Sigmoid colon (tissue), 7 donors: ENCODE data around the gene REPS2. TPM values are rescaled to one million over a fixed set of nuclear protein-coding genes. Genes with fewer than 3 reads are reported as not detected.

Experiments used
- DNase-seq: peaks from one replicate; pipeline ENCODE4 v3.0.0-alpha.2; 2019
- H3K27ac ChIP-seq, 4 donors: fragments of 200-600 bp; sonication (generic); one replicate each; pipeline ENCODE4 v1.5.1; 2016 to 2019; ENCODE audit warnings: mild to moderate bottlenecking in 1 of 4
- H3K27me3 ChIP-seq, 3 donors: fragments of 200-600 bp; sonication (generic); one replicate each; pipeline ENCODE4 v1.5.1; 2019; ENCODE audit warnings: mild to moderate bottlenecking in 1 of 3
- H3K36me3 ChIP-seq, 4 donors: fragments of 200-600 bp; sonication (generic); one replicate each; pipeline ENCODE4 v1.5.1; 2016 to 2019
- H3K4me1 ChIP-seq, 4 donors: fragments of 200-600 bp; sonication (generic); one replicate each; pipeline ENCODE4 v1.5.1; 2017 to 2019
- H3K4me3 ChIP-seq, 4 donors: fragments of 200-600 bp; sonication (generic); one replicate each; pipeline ENCODE4 v1.5.1; 2017 to 2019; ENCODE audit warnings: mild to moderate bottlenecking in 2 of 4, moderate library complexity in 1 of 4
- H3K9me3 ChIP-seq, 4 donors: fragments of 200-600 bp in 3 of 4; sonication (generic) in 3 of 4; one replicate each; pipeline versions ENCODE4 v1.5.1 to v1.6.1; 2013 to 2019
- EP300 ChIP-seq, 4 donors: sonication (generic); formaldehyde crosslinking; IDR thresholded peaks; one replicate each; pipeline ENCODE4 v1.6.1; 2017; ENCODE audit warnings: antibody characterized with exemption in 4 of 4
- POLR2A ChIP-seq, 2 donors: fragments of 450-650 bp; IDR thresholded peaks; one replicate each; pipeline ENCODE4 v1.6.1; 2016; ENCODE audit warnings: antibody characterized with exemption in 2 of 2, mild to moderate bottlenecking in 2 of 2, moderate library complexity in 2 of 2
- POLR2AphosphoS5 ChIP-seq, 4 donors: sonication (generic); formaldehyde crosslinking; IDR thresholded peaks; one replicate each; pipeline ENCODE4 v1.6.1; 2017; ENCODE audit warnings: antibody characterized with exemption in 4 of 4
- WGBS, 2 donors: extraction: QIAGEN DNeasy Blood & Tissue Kit; methylation state at CpG; one replicate each; pipeline ENCODE4 v1.1.7; 2013; 5-methylcytosine and 5-hydroxymethylcytosine counted together
- intact Hi-C: fragments of 100-400 bp; cut with DNase I; formaldehyde crosslinking; loops from one replicate; pipeline ENCODE4 v1.15.1; 2023
- polyA plus RNA-seq, 3 donors: library from polyadenylated mRNA; stranded (reverse); fragments of 200-250 nt; gene quantifications; one replicate each; pipeline ENCODE4 v1.2.3, GENCODE V29; 2013
- total RNA-seq, 4 donors: library from RNA; depleted of rRNA; stranded (reverse); fragments of >200 nt; gene quantifications; one replicate each; pipeline ENCODE4 v1.1.0, GENCODE V29; 2016
- TF ChIP-seq, protein P1 (sequence below), 4 experiments: fragments of 450-650 bp in 3 of 4; fragments of 200-600 bp in 1 of 4; IDR thresholded peaks; one replicate each; pipeline ENCODE4 v1.5.1; 2016 to 2019; ENCODE audit warnings: antibody characterized with exemption in 4 of 4, mild to moderate bottlenecking in 3 of 4, moderate library complexity in 2 of 4
- donor health status: healthy with polysubstance abuse.
- donor health status: Bipolar disorder and iron deficiency.
- donor health status: healthy.

REPS2 gene
- total and polyA plus RNA-seq, 7 donors: 2.4 to 10.9 (median 6.1) TPM

DNA sequence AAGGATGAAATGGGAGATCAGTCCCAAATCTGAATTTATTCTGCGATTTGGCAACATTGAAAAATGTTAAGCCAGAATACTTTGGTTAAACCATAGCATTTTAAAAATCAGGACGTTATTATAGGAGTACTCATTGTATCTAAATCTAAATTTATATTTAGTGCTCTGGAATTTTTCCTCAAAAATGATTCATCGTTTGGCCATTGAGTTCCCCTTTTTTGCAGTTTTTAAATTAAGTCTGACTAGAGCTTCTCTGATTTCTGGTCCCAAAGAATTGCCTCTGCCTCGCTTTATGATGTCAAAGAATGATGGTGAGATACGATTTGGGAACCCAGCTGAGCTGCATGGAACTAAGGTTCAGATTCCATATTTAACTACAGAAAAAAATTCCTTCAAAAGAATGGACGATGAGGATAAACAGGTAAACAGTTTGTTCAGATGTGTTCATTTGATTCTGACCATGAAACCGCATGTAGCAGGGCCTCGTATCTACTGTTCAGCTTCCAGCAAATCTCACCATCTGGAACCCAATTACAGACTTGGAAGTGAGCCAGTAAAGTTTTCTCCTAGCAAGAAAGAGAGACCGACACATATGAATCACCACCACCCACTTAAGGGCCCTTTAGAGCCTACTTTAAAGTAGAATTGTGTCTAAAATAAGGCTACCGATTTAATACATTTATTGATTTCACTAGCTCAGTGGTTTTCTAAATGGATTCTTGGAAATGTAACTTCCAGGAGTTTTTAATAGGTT, 75.6 kb downstream of the REPS2 start:
- 45 to 62% methylated on average over 10 of the region's 10 CpGs for WGBS, 2 donors
- Histone ChIP-seq H3K27ac (no peak overlapping the region), H3K4me3 (no peak overlapping the region), H3K27me3 (no peaks in the 10 kb centered on the region), H3K4me1 (no peaks in the 10 kb centered on the region), H3K36me3 (no peaks in the 10 kb centered on the region), H3K9me3 (no peaks in the 10 kb centered on the region)
- no peak for DNase-seq
- intact Hi-C loops: no loop called here
- TF ChIP-seq POLR2AphosphoS5 (IDR thresholded peaks at IDR 0.05): no peak
- TF ChIP-seq, protein P1, sequence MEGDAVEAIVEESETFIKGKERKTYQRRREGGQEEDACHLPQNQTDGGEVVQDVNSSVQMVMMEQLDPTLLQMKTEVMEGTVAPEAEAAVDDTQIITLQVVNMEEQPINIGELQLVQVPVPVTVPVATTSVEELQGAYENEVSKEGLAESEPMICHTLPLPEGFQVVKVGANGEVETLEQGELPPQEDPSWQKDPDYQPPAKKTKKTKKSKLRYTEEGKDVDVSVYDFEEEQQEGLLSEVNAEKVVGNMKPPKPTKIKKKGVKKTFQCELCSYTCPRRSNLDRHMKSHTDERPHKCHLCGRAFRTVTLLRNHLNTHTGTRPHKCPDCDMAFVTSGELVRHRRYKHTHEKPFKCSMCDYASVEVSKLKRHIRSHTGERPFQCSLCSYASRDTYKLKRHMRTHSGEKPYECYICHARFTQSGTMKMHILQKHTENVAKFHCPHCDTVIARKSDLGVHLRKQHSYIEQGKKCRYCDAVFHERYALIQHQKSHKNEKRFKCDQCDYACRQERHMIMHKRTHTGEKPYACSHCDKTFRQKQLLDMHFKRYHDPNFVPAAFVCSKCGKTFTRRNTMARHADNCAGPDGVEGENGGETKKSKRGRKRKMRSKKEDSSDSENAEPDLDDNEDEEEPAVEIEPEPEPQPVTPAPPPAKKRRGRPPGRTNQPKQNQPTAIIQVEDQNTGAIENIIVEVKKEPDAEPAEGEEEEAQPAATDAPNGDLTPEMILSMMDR (IDR thresholded peaks at IDR 0.05): no peak
- no peak for TF ChIP-seq POLR2A (IDR thresholded peaks at IDR 0.05)
- TF ChIP-seq EP300 (IDR thresholded peaks at IDR 0.05): no peak

DNA sequence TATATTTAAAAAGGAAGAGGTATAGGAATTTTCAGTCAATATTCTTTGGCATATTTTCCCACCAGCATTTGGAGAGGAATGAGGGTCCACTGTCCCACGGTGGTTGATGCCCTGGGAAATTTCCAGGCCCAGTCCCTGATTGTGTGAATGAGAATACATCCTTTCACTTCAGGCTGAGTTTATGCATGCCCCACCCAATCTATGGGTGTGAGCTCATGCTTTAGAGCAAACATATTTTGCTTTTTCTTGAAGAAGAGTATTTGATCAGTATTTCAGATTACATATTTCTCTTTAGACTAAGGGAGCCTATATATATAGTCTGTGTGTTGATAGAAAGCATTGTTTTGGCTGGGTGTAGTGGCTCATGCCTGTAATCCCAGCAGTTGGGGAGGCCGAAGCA, 77.2 kb downstream of the REPS2 start:
- no peaks in the 10 kb centered on the region for H3K36me3 ChIP-seq
- H3K27ac ChIP-seq: no peak overlapping the region
- H3K27me3 ChIP-seq: no peaks in the 10 kb centered on the region
- H3K4me1 ChIP-seq: peaks cover 0 to 6% (median 0%) of the 10 kb centered on the region in 4 donors
- WGBS, 2 donors: 43 to 78% methylated on average over 2 of the region's 2 CpGs
- intact Hi-C loops: no loop called here
- no peak overlapping the region for H3K4me3 ChIP-seq
- no peak for TF ChIP-seq EP300 (IDR thresholded peaks at IDR 0.05)
- no peak for TF ChIP-seq POLR2A (IDR thresholded peaks at IDR 0.05)
- no peak for TF ChIP-seq POLR2AphosphoS5 (IDR thresholded peaks at IDR 0.05)
- TF ChIP-seq, protein P1 (IDR thresholded peaks at IDR 0.05): no peak
- no peak for DNase-seq
- H3K9me3 ChIP-seq: no peaks in the 10 kb centered on the region

DNA sequence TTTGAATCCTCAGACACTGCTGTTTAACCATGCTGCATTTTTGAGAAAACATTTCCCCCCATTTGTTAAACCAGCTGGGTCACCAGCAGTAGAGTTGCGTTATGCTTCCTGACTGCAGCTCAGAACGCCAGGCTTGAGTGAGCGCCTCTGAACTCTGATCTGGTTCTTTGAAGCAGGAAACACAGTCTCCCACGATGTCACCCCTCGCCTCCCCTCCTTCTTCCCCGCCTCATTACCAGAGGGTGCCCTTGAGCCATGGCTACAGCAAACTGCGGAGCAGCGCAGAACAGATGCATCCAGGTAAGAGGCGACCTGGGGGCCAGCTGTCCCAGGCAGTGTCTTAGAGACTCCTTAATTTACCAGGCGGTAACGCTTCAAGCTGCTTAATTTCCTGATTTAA, 78.4 kb downstream of the REPS2 start:
- no peak overlapping the region for H3K4me3 ChIP-seq
- H3K27me3 ChIP-seq: no peaks in the 10 kb centered on the region
- 16 to 40% methylated on average over 11 of the region's 11 CpGs for WGBS, 2 donors
- TF ChIP-seq, protein P1 (IDR thresholded peaks at IDR 0.05): no peak
- TF ChIP-seq POLR2A (IDR thresholded peaks at IDR 0.05) (no peak), POLR2AphosphoS5 (IDR thresholded peaks at IDR 0.05) (no peak), EP300 (IDR thresholded peaks at IDR 0.05) (no peak)
- no peak for DNase-seq
- intact Hi-C loops: no loop called here
- no peaks in the 10 kb centered on the region for H3K36me3 ChIP-seq
- no peak overlapping the region for H3K27ac ChIP-seq
- peaks cover 0 to 10% (median 3%) of the 10 kb centered on the region in 4 donors for H3K4me1 ChIP-seq
- no peaks in the 10 kb centered on the region for H3K9me3 ChIP-seq

DNA sequence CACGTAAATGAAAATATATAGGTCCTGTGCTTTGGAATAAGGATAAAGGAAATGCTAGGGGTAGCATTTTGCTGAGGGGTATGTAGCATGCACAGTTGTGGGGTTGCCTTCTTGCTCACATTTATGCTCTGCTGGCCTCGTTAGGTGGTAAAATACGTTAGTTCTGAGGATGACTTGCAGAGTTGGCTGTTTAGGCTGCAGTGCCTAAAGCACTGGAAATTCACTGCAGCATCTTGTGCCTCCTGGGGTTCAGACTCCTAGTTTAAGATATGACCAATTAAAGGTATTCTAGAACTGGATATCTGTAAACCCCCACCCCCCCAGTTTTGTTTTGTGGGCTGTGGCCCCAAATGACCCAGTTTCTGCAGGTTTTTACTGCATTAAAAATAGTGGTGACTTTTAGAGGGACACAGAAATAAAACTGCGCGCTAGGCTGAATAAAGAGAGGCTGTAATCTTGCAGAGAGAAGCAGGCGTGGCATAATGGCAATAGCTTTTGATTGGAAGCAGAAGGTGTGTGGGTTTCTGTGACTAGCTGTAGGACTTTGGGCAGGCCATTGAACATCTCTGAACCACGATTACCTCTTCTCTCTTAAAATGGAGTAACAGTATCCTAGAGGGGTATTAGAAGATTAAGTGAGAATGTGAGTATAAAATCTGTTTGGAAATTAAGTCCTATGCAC, 79.3 kb downstream of the REPS2 start:
- H3K9me3 ChIP-seq: no peaks in the 10 kb centered on the region
- H3K36me3 ChIP-seq: no peaks in the 10 kb centered on the region
- peaks cover 0 to 18% (median 7%) of the 10 kb centered on the region in 4 donors for H3K4me1 ChIP-seq
- no peak overlapping the region for H3K27ac ChIP-seq
- TF ChIP-seq EP300 (IDR thresholded peaks at IDR 0.05) (no peak), POLR2AphosphoS5 (IDR thresholded peaks at IDR 0.05) (no peak), POLR2A (IDR thresholded peaks at IDR 0.05) (no peak)
- TF ChIP-seq, protein P1 (IDR thresholded peaks at IDR 0.05): no peak
- DNase-seq: no peak
- no peak overlapping the region for H3K4me3 ChIP-seq
- no peaks in the 10 kb centered on the region for H3K27me3 ChIP-seq
- intact Hi-C loops: no loop called here
- WGBS, 2 donors: 27 to 68% methylated on average over 7 of the region's 7 CpGs
